GM08714 (cell line): ENCODE results near the gene SBF1.
"Not testable (repeated sequence)": the region's sequence is repeated elsewhere in the genome, so short reads cannot be mapped to it uniquely, and the experiment has no call there.

ENCODE experiments used
- H3K4me3 ChIP-seq: fragments of 200-500 bp; sonication (Bioruptor generic); 2 replicates; pipeline ENCODE4 v1.5.1; 2014; ENCODE audit warnings: mild to moderate bottlenecking, low read length, inconsistent platforms
- ZNF274 ChIP-seq: IDR thresholded peaks from 2 replicates; pipeline ENCODE4 v1.6.1; 2012; ENCODE audit warnings: mild to moderate bottlenecking, low read depth, low read length

Gene SBF1

DNA sequence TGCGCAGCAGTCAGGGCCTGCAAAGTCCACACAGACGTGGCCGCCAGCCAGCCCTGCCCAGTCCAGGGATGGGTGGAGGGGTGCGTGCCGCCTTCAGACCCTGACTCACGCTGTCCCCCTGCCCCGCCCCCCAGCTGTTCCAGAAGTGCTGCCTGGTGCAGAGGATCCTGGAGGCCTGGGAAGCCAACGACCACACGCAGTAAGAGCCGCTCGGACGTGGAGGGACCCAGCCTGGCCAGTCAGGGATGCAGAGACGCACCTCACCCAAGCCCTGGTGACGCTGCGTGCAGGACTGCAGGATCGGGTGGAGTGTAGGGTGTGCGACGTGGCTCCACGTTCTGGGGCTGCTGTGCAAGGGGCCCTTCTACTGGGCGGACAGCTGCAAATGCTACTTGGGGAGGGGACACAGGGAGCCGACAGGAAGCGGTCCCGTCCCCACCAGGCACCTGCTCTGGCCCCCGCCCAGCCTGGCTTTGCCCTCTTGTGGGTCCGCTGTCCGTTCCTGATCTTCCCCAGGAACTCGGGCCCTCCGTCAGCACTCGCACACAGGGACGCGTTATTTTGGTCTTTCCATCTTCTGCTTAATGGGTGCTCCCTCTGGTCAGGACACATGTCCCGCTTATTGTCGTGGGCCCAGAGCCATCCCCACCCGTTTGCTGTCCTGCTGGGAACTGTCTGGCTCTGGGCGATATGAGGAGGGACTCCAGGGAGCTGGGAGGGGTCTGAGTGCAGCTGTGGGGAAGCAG, 42.5 kb downstream of the SBF1 start:
- no peak for TF ChIP-seq ZNF274
- H3K4me3 ChIP-seq, result no peak overlapping the region

DNA sequence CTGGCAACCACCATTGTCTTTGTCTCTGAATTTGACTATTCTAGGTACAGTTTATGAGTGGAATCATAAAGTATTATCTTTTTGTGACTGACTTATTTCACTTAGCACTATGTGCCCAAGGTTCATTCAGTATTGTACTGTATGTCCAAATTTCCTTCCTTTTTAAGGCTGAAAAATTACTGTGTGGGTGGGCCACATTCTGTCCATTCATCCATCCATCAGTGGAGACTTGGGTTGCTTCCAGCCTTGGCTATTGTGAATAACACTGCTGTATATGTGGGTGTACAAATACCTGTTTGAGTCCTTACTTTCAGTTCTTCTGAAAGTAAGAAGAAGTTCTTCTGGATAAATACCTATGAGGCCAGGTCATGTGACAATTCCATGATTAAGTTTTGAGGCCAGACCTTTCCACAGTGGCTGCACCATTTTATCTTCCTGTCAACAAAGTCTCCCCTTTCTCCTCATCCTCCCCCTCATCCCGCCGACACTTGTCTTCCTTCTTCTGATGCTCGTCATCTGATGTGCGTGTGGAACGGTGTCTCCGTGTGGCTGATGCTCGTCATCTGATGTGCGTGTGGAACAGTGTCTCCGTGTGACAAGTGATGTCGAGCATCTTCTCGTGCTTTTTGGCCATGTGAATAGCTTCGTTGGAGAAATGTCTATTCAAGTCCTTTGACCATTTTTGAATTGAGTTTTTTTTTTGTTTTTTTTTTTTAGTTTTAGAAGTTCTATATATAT, 49.5 kb downstream of the SBF1 start:
- H3K4me3 ChIP-seq, result no peak overlapping the region
- TF ChIP-seq ZNF274, result no peak

DNA sequence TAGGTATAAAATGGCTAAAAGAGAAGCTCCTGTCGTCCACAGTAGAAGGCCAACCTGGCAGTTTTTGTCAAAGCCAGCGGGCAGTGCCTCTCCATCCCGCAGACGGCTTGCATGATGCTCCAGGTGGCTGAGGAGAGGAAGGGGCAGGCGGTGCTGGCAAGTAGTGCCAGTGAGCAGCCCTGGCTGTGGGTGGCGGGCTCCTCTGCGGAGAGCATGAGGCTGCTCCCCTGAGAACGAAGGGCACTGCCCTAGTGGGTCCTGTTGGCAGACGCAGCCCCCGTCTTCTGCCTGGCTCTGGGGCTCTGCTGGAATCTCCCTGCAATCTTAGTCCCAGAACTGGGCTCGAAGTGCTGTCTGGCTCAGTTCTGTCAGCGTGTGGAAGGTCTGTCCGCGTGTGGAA, 50.9 kb downstream of the SBF1 start:
- no peak overlapping the region for H3K4me3 ChIP-seq
- no peak for TF ChIP-seq ZNF274

DNA sequence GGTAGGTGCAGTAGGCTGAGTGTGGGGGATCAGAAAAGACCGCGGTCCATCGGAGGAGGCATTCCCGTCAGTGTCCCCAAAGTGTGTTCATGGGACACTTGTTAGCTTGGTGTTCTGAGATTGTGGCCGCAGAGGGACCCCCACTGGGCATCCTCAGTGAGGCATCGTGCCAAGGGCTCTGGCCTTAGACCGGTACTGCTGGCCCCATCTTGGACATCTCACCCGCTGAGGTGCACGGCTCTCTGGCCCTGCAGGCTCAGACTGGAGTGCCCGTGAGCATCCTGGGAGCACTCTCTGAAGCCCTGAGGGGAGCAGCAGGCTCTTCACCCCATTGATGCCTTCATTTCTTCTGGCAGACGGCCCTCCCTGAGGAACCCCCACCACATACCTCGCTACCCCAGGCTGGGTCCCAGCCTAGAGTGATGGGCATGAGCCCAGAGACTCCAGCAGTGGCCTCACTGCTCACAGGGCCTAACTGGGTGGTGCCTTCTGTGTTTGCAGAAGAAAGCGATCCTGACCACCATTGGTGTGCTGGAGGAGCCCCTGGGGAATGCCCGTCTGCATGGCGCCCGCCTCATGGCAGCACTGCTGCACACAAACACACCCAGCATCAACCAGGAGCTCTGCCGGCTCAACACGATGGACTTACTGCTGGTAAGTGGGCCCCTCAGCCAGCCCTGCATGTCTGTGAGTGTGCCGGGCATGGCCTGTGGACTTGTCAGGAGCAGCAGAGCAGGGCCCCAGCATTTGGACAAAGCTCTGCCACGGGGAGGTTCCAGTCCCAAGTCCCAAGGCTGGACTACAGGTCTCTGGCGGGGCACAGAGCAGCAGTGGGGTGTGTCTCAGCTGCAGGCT, 51.6 kb downstream of the SBF1 start:
- no peak overlapping the region for H3K4me3 ChIP-seq
- TF ChIP-seq ZNF274, result no peak

DNA sequence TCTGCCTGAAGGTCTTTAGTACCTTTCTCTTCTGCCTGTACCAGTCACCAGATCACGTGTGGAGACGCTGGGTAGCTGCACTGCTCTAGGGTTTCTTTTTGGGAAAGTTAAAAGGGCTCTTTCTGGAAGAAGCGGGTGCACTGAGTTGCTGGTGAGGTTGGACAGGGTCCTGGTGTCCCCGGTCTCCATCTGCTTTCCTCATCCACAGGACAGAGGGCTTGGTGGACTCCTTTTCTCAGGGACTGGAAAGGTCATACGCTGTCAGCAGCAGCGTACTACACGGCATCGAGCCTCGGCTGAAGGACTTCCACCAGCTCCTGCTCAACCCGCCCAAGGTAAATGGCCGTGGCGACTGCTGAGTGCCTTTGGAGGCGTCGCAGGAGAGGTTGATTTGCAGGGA, 52.8 kb downstream of the SBF1 start:
- no peak overlapping the region for H3K4me3 ChIP-seq
- no peak for TF ChIP-seq ZNF274

DNA sequence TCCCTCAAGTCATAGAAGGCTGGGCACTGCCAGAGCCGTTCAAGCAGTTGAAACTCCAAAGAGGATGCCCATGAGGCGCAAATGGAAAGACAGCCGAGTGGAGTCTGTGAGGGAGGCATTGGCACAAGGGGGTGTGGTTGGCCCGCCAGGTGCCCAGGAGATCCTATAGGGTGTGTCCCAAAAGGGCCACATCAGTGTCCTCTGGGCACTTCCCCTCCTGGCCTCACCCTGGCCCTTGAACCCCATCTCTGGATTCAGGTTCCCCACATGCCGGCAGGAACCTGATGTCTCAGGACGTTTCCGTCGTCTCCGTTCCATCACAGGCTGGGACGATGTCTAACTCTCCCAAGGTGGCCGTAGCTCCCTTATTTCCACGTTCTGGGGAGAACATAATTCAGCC, 54.3 kb downstream of the SBF1 start:
- H3K4me3 ChIP-seq, result no peak overlapping the region
- TF ChIP-seq ZNF274, result no peak

DNA sequence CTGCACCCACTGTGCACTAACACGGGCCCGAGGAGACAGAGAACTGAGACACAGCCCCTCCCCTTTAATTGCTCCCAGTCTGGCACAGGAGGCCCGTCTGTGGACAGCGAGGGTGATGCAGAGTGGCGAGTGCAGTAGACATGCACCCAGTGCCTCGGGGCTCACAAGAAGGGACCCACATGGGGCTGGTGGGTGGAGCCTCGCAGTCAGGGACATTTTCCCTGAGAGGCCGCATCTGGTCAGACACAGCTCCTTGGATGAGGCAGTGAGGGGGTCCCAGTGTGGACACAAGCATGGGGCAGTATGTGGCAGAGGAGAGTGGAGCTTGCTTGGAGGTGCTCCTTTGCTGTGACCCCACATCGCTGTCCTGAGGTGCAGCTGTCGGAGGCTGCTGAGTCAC, 54.8 kb downstream of the SBF1 start:
- no peak overlapping the region for H3K4me3 ChIP-seq
- TF ChIP-seq ZNF274, result no peak

DNA sequence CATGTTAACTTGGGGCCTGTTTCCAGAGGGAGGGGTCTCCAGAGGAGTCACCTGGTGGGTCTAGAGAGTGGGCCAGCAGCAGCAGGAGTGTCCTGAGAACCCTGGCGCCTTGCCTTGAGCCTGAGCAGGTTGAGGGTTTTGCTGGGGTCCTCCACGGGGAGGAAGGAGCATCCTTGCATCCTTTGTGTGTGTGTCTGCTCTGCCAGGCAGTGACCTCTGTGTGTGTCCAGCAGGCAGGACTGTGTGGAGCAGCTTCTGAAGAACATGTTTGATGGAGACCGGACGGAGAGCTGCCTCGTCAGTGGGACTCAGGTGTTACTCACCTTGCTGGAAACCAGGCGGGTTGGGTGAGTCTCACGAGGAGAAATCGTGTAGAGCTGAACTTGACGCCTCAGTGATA, 55.7 kb downstream of the SBF1 start:
- no peak for TF ChIP-seq ZNF274
- no peak overlapping the region for H3K4me3 ChIP-seq

DNA sequence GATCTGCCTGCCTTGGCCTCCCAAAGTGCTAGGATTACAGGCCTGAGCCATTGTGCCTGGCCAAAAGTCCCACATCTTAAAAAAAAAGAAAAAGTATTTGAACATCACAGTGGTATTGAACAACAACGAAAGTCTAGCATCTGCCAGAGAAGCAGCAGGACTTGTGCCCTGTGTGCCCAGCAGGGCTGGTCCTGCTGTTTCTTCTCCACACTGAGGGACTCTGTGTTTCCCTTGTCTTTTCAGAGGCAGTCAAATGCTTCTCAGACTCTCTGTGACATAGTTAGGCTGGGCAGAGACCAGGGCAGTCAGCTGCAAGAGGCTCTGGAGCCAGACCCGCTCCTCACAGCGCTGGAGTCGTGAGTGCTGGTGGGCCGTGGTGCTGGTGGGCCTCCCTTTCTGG, 56.2 kb downstream of the SBF1 start:
- no peak for TF ChIP-seq ZNF274
- H3K4me3 ChIP-seq, result no peak overlapping the region

DNA sequence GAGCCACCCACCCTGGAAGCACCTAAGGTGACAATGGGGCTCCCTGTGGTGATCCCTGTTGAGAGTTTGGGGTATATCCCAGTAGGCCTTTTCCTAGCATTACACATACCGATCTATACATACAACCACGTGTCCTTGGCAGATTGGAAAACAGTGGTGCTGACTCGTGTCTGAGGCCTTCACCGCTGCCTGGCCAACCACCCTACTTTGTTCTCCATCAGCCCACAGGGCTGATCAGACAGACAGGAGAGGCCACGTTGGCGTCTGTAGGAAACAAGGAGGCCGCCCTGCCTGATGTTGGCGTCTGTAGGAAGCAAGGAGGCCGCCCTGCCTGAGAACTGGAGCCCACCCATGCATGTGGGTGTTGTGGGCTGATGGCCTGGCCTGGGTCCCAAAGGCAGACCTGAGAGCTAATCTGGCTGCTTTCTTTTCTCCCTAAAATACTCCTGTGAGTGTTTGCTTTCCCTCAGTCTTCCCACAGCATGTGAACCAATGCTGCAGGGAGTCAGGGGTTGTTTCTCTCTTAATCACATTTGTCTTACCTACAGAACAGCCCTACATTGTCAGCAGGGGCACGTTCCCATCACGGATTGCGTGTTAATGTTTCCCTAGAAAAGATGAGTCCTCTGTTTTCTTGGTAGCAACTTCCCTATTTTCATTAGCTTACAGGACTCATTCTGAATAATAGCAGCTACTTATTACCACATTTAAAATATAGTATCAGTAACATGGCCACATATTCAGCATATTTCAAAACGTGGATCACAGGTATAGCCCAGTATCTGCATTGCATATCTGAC, 57.2 kb downstream of the SBF1 start:
- no peak overlapping the region for H3K4me3 ChIP-seq
- TF ChIP-seq ZNF274, result no peak

DNA sequence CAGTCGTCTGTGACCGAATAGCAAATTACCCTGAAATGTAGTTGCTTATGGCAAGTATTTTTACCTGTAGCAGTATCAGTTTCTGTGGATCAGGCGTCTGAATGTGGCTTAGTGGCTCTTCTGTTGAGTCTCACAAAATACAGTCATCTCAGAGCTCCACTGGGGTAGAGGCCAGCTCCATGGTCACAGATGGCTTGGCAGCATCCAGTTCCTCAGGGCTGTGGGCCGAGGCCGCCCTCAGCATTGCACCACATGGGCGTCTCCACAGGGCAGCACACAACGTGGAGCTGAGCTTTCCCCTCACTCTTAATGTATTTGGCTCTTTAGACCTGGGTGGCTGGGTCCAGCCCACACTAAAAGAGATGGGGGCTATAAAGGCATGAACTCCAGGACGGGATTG, 57.8 kb downstream of the SBF1 start:
- no peak overlapping the region for H3K4me3 ChIP-seq
- no peak for TF ChIP-seq ZNF274

DNA sequence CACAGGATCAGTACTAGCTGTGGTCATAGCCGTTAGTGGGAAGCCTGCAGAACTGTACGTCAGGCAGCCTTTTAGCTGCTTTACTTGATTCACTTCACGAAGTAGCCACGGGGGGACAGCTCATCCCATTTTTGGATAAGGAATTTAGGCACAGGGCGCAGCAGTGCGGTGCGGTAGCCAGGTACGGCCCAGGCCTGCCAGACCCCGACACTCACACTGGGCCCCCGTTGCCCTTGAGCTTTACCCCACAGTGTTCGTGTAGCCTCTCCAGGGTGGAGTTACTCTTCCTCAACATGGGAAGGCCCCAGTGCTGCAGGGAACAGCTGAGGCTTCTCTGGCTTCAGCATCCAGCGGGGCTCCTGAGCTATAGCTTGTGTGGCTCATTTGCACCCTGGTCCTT, 59.4 kb downstream of the SBF1 start:
- TF ChIP-seq ZNF274, result no peak

DNA sequence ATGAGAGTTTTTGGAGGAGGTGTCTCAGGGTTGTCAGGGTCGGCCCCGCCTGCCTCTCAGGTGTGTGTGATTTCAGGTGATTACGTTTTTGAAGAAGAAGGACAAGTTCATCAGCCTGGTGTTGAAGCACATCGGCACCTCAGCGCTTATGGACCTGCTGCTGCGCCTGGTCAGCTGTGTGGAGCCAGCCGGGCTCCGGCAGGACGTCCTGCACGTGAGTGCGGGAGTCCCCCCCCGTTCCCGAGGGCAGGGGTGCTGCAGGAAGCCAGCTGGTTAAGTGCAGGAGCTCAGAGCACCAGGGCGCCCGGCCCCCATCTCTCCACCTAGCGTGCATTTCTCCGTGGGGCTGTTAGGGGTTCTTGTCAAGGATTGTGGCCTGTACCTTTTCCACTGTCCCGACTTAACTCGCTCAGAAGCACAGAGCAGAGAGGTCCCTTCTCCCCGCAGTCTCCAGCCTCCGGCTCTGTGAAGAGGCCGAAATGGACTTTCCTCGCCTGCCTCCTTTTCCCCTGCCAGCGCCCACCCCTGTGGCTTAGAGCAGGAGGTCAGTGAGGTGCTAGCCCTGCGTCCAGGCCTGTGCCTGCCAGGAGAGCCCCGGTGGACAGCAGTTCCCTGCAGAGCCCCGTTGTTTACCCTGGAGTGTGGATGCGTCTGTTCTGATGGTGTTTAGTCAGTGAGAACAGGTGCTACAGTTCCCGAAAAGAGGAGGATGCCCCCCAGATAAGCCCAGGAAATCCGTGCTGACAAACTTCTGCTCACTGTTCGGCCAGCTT, 60.2 kb downstream of the SBF1 start:
- no peak overlapping the region for H3K4me3 ChIP-seq
- TF ChIP-seq ZNF274, result no peak

More for the DNA sequence above, 59.4 kb downstream of the SBF1 start:
- no peak overlapping the region for H3K4me3 ChIP-seq

DNA sequence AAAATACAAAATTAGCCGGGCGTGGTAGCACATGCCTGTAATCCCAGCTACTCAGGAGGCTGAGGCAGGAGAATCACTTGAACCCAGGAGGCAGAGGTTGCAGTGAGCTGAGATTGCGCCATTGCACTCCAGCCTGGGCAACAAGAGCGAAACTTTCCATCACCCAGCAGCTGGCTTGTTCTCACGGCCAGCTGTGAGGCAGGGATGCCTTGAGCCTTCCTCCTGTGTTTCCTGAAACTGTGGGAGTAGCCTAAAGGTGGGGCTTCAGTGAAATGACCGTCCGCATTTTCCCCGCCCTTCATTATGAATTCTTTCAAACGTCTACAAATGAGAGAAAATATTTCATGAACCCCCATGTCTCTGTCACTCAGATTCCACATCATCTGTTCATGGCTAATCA, 65.9 kb downstream of the SBF1 start:
- not testable (repeated sequence) for H3K4me3 ChIP-seq
